Natural killer cell treated with Interleukin-12 subunit alpha and Interleukin-12 subunit beta and Interleukin-15 and Interleukin-18, amount 100 ng/mL, for 72 hours (primary cell): ENCODE measurements around the gene COA7. TPM values are rescaled to one million over a fixed set of nuclear protein-coding genes. Genes with fewer than 3 reads are reported as not detected.

ENCODE experiments used
- ATAC-seq, 2 donors: fragments of 150-1000 bp; cut with Tn5 transposase in 1 of 2; sonication (Bioruptor Pico), chemical (Tn5 transposase) in 1 of 2; 2 replicates each; pipeline ENCODE4 v1.10.0; 2021
- DNase-seq: peaks from one replicate; pipeline ENCODE4 v3.0.0; 2022; ENCODE audit warnings: low spot score
- H3K27ac Mint-ChIP-seq, 2 donors: 1 replicate in 1 of 2; 2 replicates in 1 of 2; pipeline ENCODE4 v1.8.0; 2022; ENCODE audit warnings: mixed read lengths in 2 of 2, mild to moderate bottlenecking in 1 of 2, moderate library complexity in 1 of 2
- H3K27me3 Mint-ChIP-seq, 2 donors: 1 replicate in 1 of 2; 2 replicates in 1 of 2; pipeline ENCODE4 v1.8.0; 2022; ENCODE audit warnings: mixed read lengths in 2 of 2
- H3K36me3 Mint-ChIP-seq: one replicate; pipeline ENCODE4 v1.8.0; 2022; ENCODE audit warnings: mixed read lengths
- H3K4me1 Mint-ChIP-seq, 2 donors: 1 replicate in 1 of 2; 2 replicates in 1 of 2; pipeline ENCODE4 v1.8.0; 2022; ENCODE audit warnings: low read depth in 2 of 2, mixed read lengths in 2 of 2, mild to moderate bottlenecking in 1 of 2
- H3K4me3 Mint-ChIP-seq: one replicate; pipeline ENCODE4 v1.8.0; 2022; ENCODE audit warnings: mixed read lengths
- H3K9me3 Mint-ChIP-seq: 2 replicates; pipeline ENCODE4 v1.8.0; 2022; ENCODE audit warnings: mixed read lengths
- total RNA-seq, 2 donors: library from RNA; stranded (reverse); gene quantifications; one replicate each; pipeline ENCODE4 v1.2.3, GENCODE V29; 2022

COA7 gene
- total RNA-seq, 2 donors from 2014 or later = 18.8 to 39.9 TPM

DNA sequence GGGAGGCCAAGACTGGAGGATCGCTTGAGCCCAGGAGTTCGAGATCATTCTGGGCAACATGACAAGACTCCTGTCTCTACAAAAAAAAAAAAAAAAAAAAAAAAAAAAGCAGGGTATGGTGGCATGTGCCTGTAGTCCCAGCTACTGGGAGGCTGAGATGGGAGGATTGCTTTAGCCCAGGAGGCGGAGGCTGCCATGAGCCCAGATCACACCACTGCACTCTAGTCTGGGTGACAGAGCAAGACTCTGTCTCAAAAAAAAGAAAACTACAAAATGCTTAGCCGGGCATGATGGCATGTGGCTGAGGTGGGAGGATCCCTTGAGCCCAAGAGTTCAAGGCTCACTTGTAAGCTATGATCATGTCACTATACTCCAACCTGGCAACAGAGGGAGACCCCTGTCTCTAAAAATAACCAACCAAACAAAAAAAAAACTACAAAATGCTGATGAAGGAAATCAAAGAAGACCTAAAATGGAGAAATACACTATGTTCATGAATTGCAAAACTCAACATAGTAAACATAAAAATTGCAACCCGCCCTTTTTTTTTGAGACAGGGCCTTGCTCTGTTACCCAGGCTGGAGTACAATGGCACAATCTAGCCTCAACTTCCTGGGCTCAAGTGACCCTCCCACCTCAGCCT is 44.8 kb downstream of the COA7 start:
- no peak for DNase-seq
- Mint-ChIP-seq H3K4me1 (peaks cover 0 to 3% of the 10 kb centered on the region in 2 donors), H3K36me3 (no peaks in the 10 kb centered on the region), H3K27ac (no peak overlapping the region), H3K4me3 (no peak overlapping the region), H3K27me3 (no peaks in the 10 kb centered on the region), H3K9me3 (no peaks in the 10 kb centered on the region)
- ATAC-seq = no peak

DNA sequence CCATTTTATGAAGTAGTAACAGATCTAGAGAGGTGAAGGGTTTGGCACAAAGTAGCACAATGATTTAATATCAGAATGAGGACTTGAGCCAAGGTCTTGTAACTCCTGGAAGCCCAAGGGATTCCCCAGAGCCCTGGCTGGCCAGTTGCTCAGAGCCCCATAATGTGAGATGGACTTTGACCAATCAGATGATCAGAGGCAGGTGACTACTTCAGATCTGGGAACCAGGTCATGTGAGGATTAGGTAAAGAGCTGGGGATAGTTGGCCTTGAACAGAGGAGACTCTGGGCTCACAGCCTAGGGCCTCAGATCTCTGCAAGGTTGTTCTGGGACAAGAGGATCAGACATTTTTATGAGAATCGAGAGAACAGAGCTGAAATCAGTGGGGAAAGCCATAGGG is 46.2 kb downstream of the COA7 start:
- H3K27me3 Mint-ChIP-seq = no peaks in the 10 kb centered on the region
- H3K36me3 Mint-ChIP-seq = no peaks in the 10 kb centered on the region
- peaks cover 0 to 3% of the 10 kb centered on the region in 2 donors for H3K4me1 Mint-ChIP-seq
- no peak for DNase-seq
- no peak overlapping the region for H3K4me3 Mint-ChIP-seq
- H3K27ac Mint-ChIP-seq = no peak overlapping the region
- ATAC-seq = no peak
- H3K9me3 Mint-ChIP-seq = no peaks in the 10 kb centered on the region

DNA sequence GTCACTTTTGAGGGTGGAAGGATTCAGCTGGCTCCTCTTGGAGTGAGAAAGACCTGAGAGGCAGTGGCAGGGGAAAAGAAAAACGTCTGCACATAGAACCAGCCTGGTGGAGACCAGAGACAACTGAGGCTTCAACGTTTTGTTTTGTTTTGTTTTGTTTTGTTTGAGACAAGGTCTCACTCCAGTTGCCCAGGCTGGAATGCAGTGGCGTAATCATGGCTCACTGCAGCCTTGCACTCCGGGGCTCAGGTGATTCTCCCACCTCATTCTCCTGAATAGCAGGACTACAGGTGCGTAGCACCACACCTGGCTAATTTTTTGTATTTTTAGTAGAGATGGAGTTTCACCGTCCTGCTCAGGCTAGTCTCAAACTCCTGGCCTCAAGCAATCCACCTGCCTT is 52.9 kb downstream of the COA7 start:
- Mint-ChIP-seq H3K36me3 (no peaks in the 10 kb centered on the region), H3K9me3 (no peaks in the 10 kb centered on the region), H3K27me3 (no peaks in the 10 kb centered on the region), H3K4me3 (no peak overlapping the region), H3K27ac (no peak overlapping the region), H3K4me1 (peaks cover 7 to 10% of the 10 kb centered on the region in 2 donors)
- DNase-seq (no peak), ATAC-seq (no peak)

DNA sequence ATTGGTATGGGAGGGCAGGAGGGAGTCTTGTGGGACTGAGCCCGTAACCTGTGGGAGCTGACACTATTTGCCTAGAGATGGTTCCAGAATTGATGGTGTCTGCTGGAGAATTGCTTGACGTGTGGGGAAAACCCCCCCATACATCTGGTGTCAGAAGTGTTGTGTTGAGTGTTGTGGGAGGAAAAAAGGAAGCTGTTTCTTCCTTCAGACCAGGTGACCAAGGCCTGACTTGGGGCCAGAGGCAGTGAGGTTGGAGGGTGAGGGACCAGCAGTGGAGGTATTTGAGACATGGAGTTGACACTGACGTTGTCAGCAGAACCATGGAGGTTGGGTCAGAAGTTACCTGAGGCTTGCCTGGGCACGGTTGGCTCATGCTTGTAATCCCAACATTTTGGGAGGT is 56.8 kb downstream of the COA7 start:
- H3K9me3 Mint-ChIP-seq = no peaks in the 10 kb centered on the region
- H3K36me3 Mint-ChIP-seq = no peaks in the 10 kb centered on the region
- H3K27ac Mint-ChIP-seq = peak overlapping the region in 1 of 2 donors; percentile 66
- no peak for DNase-seq
- no peak overlapping the region for H3K4me3 Mint-ChIP-seq
- H3K27me3 Mint-ChIP-seq = no peaks in the 10 kb centered on the region
- no peak for ATAC-seq
- H3K4me1 Mint-ChIP-seq = peaks cover 30 to 32% of the 10 kb centered on the region in 2 donors

DNA sequence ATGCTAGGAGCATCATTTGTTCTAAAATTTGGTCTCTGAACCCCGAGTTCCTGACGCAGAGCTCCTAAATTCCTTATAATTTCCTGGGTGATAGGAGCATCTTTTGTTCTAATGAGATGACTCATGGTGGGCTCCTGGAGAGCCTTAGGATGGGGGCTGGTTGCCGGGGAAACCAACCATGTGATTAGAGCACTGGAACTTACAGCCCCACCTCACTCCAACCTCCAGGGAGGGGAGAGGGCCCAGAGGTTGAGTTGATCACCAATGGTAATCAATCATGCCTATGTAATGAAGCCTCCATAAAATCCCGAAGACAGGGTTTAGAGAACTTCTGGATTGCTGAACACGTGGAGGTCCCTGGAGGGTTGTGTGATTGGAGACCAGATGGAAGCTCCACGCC is 57.5 kb downstream of the COA7 start:
- Mint-ChIP-seq H3K4me1 (peaks cover 35% of the 10 kb centered on the region in 2 donors), H3K9me3 (no peaks in the 10 kb centered on the region), H3K27me3 (no peaks in the 10 kb centered on the region), H3K36me3 (no peaks in the 10 kb centered on the region), H3K27ac (peak overlapping the region in 1 of 2 donors; percentile 66), H3K4me3 (no peak overlapping the region)
- ATAC-seq (no peak), DNase-seq (no peak)

GRCh38 chr1:52637946-52638345 is 60.2 kb downstream of the COA7 start:
- Mint-ChIP-seq H3K4me1 (peaks cover 53 to 60% of the 10 kb centered on the region in 2 donors), H3K27ac (peak overlapping the region; percentile 99), H3K9me3 (no peaks in the 10 kb centered on the region), H3K36me3 (no peaks in the 10 kb centered on the region), H3K27me3 (no peaks in the 10 kb centered on the region), H3K4me3 (peak overlapping the region; percentile 91)
- no peak for ATAC-seq
- no peak for DNase-seq

DNA sequence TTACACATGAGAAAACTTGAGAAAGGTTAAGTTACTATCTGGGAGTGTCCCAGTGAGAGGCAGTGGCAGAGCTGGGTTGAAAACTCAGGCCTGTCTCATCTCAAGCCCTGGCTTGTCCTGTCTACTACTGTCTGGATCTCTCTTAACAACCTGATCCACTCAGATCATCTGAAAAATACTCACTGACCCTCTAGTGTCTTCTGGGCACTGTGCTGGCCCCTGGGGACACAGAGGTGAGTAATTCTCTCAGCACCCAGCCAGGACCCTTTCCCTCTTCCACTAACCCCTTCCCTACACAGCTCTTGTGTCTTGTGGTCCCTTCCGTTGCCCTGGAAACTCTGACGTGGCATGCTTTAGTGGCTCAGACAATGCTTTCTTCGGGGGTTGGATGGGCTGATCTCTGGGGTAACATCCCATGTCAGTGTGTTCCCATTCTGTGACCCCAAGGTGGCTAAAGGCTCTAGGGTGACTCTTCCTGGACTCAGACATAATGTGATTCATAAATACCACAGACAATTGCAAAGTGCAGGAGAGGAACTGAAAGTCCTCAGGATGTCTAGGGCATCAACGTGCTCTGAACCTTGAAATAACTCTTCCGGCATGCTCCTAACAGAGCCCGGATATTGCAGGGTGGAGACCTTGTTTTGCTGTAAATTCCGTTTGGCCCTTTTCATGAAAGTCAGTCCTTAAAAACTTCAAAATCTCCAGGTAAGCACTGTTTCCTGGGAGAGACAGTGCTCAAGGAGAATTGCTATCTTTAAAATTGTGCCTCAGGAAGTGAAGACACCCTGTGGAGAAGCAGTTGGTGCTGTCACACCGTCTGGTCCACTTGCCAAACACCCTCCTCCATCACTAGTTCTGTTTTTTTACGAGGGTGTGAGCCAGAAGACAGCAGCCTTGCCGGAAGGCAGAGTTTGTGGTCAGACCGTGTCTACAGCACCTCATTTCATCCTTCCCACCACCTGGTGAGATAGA is 61.1 kb downstream of the COA7 start:
- Mint-ChIP-seq H3K4me1 (peaks cover 58 to 66% of the 10 kb centered on the region in 2 donors), H3K27me3 (no peaks in the 10 kb centered on the region), H3K4me3 (peak overlapping the region; percentile 91), H3K36me3 (no peaks in the 10 kb centered on the region), H3K9me3 (no peaks in the 10 kb centered on the region), H3K27ac (peak overlapping the region; percentile 99)
- ATAC-seq (peak; percentile 72 to 77), DNase-seq (peak; percentile 74)

GRCh38 chr1:52635321-52636089 is 62.6 kb downstream of the COA7 start:
- Mint-ChIP-seq H3K9me3 (no peaks in the 10 kb centered on the region), H3K4me1 (peaks cover 59 to 66% of the 10 kb centered on the region in 2 donors), H3K27me3 (no peaks in the 10 kb centered on the region), H3K4me3 (peak overlapping the region; percentile 83), H3K27ac (peak overlapping the region; percentile 99), H3K36me3 (no peaks in the 10 kb centered on the region)
- no peak for DNase-seq
- ATAC-seq = no peak

Other genes starting within 250 kb of the COA7 start
- 10 to 100 TPM; 50.7 to 85.8 TPM for gene TUT4, start 145.3 kb downstream of the COA7 start, total RNA-seq
- gene GPX7, start 96.0 kb downstream of the COA7 start, total RNA-seq = 10 to 100 TPM; 17.3 to 23.2 TPM
- 1 to 10 TPM; 2.8 to 5.3 TPM for gene SHISAL2A, start 65.2 kb downstream of the COA7 start, total RNA-seq
- gene ZYG11B, start 28.1 kb upstream of the COA7 start, total RNA-seq = 1 to 10 TPM; 5.8 to 8.3 TPM
- 1 to 10 TPM in 1 of 2 donors, under 1 TPM in 1; 0.07 to 1.0 TPM for gene ZYG11A, start 144.4 kb upstream of the COA7 start, total RNA-seq
- 10 to 100 TPM; 65.1 to 77.6 TPM for gene ECHDC2, start 223.4 kb upstream of the COA7 start, total RNA-seq
- gene SCP2, start 228.9 kb upstream of the COA7 start, total RNA-seq = 10 to 100 TPM; 75.1 to 86.8 TPM